Stimulated activated CD8-positive, alpha-beta memory T cell treated with anti-CD3 and anti-CD28 coated beads, Interleukin-4, amount 100 ng/mL, for 48 hours (primary cell): ENCODE results near the gene CDKN3.
"Not testable (repeated sequence)": the region's sequence is repeated elsewhere in the genome, so short reads cannot be mapped to it uniquely, and the experiment has no call there.

Experiments
- DNase-seq: peaks from one replicate; pipeline ENCODE4 v3.0.0-alpha.2; 2020

CDKN3 gene

DNA sequence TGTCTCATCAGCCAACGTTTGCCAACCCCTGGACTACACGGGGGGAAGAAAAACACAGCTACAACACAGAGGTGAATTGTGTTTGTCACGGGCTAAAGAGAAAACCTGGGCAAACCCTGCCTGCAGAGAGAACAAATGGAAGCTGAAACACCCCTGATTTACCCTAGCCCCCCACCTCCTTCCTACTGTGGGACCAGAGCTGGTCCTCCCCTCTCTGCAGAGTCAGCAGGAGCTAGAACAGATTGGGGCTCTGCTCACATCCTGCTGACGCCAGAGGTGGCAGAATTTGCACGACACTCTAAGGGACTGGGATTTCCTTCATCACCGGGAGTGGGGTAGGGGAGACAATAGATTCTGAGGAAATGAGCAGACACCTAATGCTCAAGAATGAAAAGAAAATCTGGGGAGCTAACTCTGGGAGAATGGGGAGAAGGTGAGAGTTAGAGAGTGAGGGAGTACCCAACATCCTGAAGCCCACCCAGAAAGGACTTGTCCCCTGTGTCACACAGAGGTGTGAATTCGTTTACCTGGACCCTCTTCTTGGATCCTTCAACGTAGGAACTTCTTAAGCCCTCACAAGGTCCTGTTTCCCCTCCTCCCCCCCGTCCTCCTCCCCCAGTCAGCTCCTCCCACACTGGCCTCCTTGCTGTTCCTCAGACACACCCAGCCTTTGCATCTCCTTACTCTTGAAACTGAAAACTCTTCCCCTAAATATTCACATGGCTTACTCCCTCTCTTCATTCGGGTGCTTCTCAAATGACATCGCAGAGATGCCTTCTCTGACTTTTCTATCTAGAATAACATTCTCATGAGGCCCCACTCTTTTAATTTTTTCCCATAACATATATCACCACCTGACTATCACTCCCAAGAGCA lies 26.2 kb upstream of the CDKN3 start:
- no peak for DNase-seq

DNA sequence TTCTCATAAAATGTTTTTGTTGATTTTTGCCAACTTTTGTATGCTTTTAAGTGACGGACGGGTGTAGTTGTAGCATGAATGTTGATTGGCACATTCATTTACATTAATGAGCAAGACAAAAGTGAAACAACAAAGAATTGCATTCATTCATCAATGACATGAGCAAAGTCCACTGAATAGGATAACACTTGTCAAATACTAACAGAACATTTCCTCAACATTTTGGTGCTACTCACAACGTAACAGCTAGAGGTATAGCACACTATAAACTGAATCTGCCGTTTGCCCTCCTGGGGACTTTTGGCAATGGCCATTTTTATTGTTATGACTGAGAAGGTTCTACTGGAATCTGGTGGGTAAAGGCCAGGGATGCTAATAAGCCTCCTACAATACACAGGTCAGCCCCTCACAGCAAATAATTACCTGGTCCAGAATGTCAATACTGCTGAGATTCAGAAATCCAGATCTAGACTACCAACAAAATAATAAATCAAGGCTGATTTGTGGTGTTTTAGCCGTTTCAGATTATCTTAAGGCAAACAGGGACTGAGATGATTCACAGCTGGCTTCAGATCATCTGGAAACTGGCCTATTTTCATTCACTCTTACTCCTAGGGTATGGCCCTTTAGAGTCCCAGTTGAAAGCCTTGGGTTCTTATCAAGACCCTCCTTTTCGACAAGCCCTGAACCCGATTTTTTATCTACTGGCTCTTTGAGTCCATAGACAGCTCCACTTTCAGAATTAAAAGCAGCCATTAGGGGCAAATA lies 22.5 kb upstream of the CDKN3 start:
- no peak for DNase-seq

DNA sequence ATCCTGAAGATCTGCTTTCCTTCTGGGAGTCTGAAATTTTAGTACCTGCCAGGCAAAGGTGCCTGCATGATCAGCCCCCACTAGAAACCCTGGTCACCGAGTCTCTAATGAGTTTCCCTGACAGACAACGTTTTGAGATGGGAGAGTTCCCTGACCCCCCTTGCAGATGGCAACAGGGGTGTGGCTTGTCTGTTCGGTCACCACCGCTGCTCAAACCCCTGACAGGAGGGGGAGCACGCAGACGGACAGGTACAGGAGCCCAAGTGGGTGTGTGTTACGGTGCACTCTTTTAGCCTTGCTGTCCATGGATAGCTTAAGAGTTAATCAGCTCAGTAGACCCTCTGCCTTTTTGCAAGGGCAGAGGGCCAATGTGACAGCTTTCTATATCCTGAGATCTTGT lies 19.3 kb upstream of the CDKN3 start:
- DNase-seq: no peak

- not testable (repeated sequence) for DNase-seq
Measured at GRCh38 chr14:54378893-54379292, 17.9 kb upstream of the CDKN3 start.

DNA sequence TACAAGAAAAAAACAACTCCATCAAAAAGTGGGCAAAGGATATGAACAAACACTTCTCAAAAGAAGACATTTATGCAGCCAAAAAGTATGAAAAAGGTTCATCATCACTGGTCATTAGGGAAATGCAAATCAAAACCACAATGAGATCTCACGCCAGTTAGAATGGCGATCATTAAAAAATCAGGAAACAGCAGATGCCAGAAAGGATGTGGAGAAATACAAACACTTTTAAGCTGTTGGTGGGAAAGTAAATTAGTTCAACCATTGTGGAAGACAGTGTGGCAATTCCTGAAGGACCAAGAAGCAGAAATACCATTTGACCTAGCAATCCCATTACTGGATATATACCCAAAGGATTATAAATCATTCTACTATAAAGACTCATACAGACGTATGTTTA lies 16.2 kb upstream of the CDKN3 start:
- DNase-seq: not testable (repeated sequence)

- no peak for DNase-seq
Measured at GRCh38 chr14:54381821-54382220, 15.0 kb upstream of the CDKN3 start.

DNA sequence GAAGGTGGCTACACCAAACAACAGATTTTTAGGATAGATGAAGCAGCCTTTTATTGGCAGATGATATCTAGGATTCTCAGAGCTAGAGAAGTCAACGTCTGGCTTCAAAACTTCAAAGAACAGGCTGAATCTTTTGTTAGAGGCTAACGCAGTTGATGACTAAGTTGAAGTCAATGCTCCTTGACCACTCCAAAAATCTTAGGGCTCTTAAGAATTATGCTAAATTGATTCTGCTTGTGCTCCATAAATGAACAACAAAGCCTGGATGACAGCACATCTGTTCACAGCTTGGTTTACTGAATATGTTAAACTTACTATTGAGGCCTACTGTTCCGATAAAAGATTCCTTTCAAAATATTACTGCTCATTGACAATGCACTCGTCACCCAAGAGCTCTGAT lies 13.0 kb upstream of the CDKN3 start:
- no peak for DNase-seq

DNA sequence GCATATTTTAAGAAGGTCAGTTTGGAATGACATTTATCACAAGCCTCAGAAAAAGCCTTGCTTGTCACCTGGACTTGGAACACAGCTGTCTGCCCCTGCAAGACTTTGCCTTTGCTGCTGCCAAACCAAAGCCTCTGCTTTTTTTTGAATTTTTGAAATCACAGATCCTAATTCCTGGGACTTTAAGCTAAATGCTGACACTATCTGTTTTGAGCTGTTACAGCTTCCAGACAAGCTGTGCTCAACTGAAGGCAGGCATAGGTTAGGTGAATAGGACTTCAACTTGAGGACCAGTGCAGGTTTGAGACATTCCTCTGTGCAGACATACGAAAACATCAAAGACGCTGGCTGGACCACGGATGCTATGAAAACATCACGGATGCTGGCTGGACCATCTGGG lies 11.3 kb upstream of the CDKN3 start:
- DNase-seq: no peak

GRCh38 chr14:54387328-54387727 lies 9.5 kb upstream of the CDKN3 start:
- no peak for DNase-seq

- no peak for DNase-seq
Measured at GRCh38 chr14:54392131-54392859, 4.5 kb upstream of the CDKN3 start.

DNA sequence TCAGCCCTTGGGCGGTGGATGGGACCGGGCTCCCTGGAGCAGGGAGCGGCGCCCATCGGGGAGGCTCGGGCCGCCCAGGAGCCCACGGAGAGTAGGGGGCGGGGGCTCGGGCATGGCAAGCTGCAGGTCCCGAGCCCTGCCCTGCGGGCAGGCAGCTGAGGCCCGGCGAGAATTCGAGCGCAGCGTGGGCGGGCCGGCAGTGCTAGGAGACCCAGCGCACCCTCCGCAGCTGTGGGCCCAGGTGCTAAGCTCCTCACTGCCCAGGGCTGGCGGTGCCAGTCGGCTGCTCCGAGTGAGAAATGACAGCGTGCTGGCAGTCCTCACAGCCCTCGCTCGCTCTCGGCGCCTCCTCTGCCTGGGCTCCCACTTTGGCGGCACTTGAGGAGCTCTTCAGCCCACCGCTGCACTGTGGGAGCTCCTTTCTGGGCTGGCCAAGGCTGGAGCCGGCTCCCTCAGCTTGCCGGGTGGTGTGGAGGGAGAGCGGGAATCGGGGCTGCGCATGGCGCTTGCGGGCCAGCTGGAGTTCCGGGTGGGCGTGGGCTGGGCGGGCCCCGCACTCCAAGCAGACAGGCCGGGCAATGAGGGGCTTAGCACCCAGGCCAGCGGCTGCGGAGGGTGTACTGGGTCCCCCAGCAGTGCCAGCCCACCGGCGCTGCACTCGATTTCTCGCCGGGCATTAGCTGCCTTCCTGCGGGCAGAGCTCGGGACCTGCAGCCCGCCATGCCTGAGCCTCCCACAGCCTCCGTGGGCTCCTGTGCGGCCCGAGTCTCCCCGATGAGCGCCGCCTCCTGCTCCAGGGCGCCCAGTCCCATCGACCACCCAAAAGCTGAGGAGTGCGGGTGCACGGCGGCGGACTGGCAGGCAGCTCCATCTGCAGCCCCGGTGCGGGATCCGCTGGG lies 3.6 kb upstream of the CDKN3 start:
- not testable (repeated sequence) for DNase-seq

DNA sequence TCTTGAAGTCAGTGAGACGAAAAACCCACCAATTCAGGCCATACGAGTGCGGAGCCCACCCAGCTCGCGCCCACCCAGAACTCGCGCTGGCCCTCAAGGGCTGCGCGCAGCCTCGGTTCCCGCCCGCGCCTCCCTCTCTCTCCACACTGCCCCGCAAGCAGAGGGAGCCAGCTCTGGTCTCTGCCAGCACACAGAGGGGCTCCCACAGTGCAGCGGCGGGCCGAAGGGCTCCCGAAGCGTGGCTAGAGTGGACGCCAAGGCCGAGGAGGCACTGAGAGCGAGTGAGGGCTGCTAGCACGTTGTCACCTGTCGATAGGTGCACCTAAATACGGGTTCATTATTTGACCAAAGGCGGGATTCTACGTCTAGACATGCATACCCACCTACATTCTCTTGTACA lies 2.2 kb upstream of the CDKN3 start:
- DNase-seq: no peak

GRCh38 chr14:54395284-54395683 lies 1.5 kb upstream of the CDKN3 start:
- DNase-seq: no peak

DNA sequence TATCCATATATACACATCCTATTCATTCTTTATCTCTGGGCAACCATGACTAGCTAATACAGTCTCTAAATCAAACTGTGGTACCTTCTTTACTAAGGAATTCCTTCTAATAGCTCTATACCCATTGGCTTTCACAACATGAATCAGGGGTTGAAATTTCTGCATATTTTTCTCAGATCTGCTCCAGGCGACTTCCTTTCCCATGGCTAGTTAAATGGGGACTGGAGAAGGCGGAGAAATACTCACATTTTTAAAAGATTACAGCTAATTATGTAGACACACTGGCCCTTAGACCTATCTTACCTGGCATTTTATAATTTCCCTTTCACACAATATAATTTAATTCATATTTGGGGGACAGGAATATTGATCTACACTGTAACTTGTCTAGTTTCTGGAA lies 1.1 kb upstream of the CDKN3 start:
- DNase-seq: no peak

DNA sequence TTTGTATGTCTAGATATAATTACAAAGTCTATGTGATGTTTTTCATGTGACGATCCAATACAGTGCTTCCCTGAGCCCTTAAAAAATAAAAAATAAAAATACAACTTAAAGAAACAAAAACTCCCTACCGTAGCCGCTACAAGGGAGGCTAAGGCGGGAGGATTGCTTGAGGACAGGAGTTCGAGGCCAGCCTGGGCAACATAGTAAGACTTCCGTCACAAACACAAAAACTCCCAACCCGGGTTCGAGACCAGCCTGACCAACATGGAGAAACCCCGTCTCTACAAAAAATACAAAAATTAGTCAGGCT lies 669 bp upstream of the CDKN3 start:
- DNase-seq: no peak

GRCh38 chr14:54399560-54399959 lies 2.8 kb downstream of the CDKN3 start:
- no peak for DNase-seq

DNA sequence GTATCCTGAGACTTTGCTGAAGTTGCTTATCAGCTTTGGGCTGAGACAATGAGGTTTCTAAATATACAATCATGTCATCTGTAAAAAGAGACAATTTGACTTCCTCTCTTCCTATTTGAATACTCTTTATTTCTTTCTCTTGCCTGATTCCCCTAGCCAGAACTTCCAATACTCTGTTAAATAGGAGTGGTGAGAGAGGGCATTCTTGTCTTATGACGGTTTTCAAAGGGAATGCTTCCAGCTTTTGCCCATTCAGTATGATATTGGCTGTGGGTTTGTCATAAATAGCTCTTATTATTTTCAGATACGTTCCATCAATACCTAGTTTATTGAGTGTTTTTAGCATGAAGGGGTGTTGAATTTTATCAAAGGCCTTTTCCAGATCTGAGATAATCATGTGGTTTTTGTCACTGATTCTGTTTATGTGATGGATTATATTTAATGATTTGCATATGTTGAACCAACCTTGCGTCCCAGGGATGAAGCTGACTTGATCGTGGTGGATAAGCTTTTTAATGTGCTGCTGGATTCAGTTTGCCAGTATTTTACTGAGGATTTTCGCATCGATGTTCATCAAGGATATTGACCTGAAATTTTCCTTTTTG lies 6.7 kb downstream of the CDKN3 start:
- DNase-seq: not testable (repeated sequence)

DNA sequence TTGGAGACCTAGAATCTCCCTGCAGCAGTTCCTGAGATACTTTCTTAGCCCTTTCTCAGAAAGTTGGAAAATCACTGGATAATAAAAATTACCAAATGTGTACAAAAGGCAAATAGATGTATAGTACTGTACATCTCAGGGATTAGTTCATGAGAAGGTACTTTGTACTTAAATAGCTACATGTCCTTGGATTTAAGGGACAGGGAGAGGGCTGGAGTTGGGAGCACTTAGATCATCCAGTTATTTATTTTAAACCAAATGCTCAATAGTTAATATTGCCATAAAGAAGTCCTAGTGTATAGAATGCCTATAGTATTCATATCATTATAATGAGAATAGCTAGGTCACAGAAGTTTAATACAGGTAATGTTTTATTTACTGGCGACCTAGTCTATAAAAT lies 13.4 kb downstream of the CDKN3 start:
- DNase-seq: no peak

DNA sequence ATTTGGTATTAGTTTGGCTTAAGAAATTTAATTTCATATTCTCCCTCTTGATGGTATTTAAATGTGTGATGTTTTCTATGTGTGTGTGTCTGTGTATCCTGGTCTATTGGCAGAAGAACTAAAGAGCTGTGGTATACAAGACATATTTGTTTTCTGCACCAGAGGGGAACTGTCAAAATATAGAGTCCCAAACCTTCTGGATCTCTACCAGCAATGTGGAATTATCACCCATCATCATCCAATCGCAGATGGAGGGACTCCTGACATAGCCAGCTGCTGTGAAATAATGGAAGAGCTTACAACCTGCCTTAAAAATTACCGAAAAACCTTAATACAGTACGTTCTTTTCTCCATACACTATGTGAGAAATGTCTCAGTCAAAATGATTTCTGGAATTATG lies 14.6 kb downstream of the CDKN3 start:
- no peak for DNase-seq

- no peak for DNase-seq
Measured at GRCh38 chr14:54420478-54421142, 23.8 kb downstream of the CDKN3 start.

GRCh38 chr14:54423991-54424390 lies 27.2 kb downstream of the CDKN3 start:
- DNase-seq: no peak

DNA sequence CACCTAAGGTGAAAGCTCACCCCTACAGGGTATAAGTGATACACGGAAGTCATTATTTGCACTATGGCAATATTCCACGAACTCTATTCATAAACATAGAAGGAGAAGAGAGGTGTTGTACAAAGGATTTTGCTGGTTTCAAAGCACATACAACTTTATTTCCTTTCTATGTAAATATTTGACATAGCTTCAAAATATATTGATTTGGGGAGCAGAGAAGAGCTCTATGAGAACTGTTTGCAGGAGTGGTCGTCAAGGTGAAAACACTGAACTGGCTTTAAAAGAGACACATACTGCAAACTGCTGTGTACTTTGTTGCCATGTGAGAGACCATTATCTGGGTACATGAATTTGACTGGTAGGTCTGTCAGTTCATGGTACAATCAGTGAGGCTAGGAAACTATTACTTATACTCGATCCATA lies 27.7 kb downstream of the CDKN3 start:
- DNase-seq: no peak
